Tibial artery (tissue), 4 donors: ENCODE results near the gene NOL9.

Source experiments
- DNase-seq, 2 donors: peaks; one replicate each; pipeline ENCODE4 v3.0.0-alpha.2; 2019
- H3K27ac ChIP-seq, 2 donors: fragments of 200-600 bp; sonication (generic) in 1 of 2; 1 replicate in 1 of 2; 2 replicates in 1 of 2; pipeline ENCODE4 v1.5.1; 2018 to 2019; ENCODE audit warnings: mild to moderate bottlenecking in 1 of 2
- H3K27me3 ChIP-seq, 2 donors: fragments of 200-600 bp; sonication (generic) in 1 of 2; one replicate each; pipeline versions ENCODE4 v1.5.1 to v1.6.0; 2016 to 2019
- H3K36me3 ChIP-seq, 3 donors: fragments of 200-600 bp; sonication (generic) in 2 of 3; one replicate each; pipeline ENCODE4 v1.5.1; 2016 to 2019; ENCODE audit warnings: mild to moderate bottlenecking in 2 of 3
- H3K4me1 ChIP-seq, 4 donors: fragments of 200-600 bp; sonication (generic) in 2 of 4; 1 replicate in 3 of 4; 2 replicates in 1 of 4; pipeline ENCODE4 v1.5.1; 2016 to 2019
- H3K4me3 ChIP-seq, 2 donors: fragments of 200-600 bp; sonication (generic) in 1 of 2; 1 replicate in 1 of 2; 2 replicates in 1 of 2; pipeline ENCODE4 v1.5.1; 2018 to 2019; ENCODE audit warnings: mild to moderate bottlenecking in 2 of 2
- H3K9me3 ChIP-seq, 3 donors: fragments of 200-600 bp; sonication (generic) in 1 of 3; one replicate each; pipeline ENCODE4 v1.5.1; 2016 to 2019
- CTCF ChIP-seq, 2 experiments: fragments of 200-600 bp in 1 of 2; fragments of 450-650 bp in 1 of 2; IDR thresholded peaks; one replicate each; pipeline ENCODE4 v1.5.1; 2017 to 2019; ENCODE audit warnings: antibody characterized with exemption in 2 of 2, mild to moderate bottlenecking in 1 of 2, moderate library complexity in 1 of 2
- intact Hi-C: fragments of 100-400 bp; cut with DNase I; formaldehyde crosslinking; loops from one replicate; pipeline ENCODE4 v1.15.0; 2023; ENCODE audit warnings: low total_unique reads

The NOL9 gene

GRCh38 chr1:6523566-6523965, 30.7 kb downstream of the NOL9 start:
- intact Hi-C loops, result no loop called here
- peaks cover 29 to 49% (median 49%) of the 10 kb centered on the region in 3 donors for H3K36me3 ChIP-seq
- H3K27me3 ChIP-seq, result no peaks in the 10 kb centered on the region
- no peak overlapping the region for H3K4me3 ChIP-seq
- H3K9me3 ChIP-seq, result no peaks in the 10 kb centered on the region
- DNase-seq, result no peak
- H3K27ac ChIP-seq, result no peak overlapping the region
- peaks cover 0 to 24% (median 21%) of the 10 kb centered on the region in 4 donors for H3K4me1 ChIP-seq
- TF ChIP-seq CTCF (IDR thresholded peaks at IDR 0.05), result peak; percentile 13 to 25

DNA sequence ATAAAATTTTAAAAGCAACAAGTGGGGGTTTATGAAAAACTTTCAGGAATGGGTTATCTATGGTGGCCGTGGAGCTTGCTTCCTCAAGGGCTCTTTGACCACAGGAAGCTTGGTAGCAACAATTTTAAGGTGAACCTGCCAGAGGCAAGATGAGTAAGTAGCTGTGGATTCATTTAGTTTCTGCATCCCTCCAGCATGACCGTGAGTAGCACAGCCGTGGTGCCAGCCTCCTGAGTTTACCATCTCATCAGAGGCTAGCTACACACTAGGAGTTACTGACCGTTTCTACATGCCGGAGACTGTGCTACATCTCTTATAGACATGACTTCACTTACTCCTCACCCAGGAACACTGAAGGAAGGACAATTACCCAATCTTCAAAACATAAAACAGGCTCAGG, 32.8 kb downstream of the NOL9 start:
- Histone ChIP-seq H3K4me1 (peaks cover 0 to 27% (median 22%) of the 10 kb centered on the region in 4 donors), H3K9me3 (no peaks in the 10 kb centered on the region), H3K27me3 (no peaks in the 10 kb centered on the region), H3K36me3 (peaks cover 15 to 31% (median 29%) of the 10 kb centered on the region in 3 donors), H3K4me3 (no peak overlapping the region), H3K27ac (no peak overlapping the region)
- intact Hi-C loops, result no loop called here
- DNase-seq, result no peak
- TF ChIP-seq CTCF (IDR thresholded peaks at IDR 0.05), result no peak

DNA sequence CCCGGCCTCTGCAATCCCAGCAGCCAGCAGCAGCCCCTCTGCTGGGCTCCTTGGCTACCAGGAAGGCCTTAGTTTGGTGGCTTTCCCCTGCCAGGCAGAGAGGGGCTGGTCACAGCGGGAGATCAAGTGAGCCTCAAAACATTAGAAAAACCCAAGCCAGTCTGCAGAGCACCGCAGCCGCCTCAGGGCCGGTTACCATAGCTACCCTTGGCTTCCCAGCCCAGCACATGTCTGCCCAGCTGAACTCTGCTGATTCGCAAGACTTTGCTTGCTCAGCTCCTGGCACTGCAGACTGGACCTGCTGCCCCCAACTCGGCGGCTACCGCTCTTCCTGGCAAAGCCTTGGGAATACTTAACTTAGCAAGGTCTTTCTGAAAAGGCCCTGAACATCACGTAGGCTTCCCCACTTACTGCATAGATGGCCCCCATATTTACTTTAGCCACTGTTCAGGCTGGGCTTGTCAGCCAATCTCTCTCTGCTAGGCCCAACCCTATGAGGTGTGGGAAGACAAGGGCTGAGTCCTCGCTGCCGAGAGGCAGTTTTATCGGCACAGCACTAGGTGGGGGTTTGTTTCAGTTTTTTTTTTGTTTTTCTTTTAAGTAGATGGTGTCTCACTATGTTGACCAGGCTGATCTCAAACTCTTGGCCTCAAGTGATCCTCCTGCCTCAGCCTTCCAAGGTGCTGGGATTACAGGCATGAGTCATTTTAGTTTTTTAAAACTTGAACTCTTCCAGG, 34.2 kb downstream of the NOL9 start:
- peak overlapping the region; percentile 16 to 63 for H3K27ac ChIP-seq
- intact Hi-C loops, result no loop called here

DNA sequence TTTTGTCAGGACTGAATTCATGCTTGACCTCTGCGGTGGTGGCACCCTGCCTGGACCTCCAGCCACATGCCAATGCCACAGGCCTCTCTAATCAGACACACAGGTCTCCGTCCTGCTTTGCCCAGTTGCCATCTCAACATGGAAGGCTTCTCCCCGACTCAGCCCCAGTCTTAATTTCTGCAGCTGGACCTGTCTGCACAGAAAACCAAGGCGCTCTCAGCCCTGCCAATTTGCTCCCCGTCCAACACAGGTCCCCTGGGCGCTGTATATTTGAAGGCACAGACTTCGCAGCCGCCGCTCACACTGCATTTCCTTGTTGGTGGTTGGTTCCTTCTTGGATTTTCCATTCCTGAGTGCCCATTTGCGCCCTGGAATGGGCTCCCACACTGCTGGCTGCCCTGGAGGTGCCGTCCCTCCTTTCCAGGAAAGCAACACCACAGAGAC, 34.8 kb downstream of the NOL9 start:
- intact Hi-C loops, result no loop called here
- peaks cover 0 to 12% (median 9%) of the 10 kb centered on the region in 3 donors for H3K36me3 ChIP-seq
- no peak overlapping the region for H3K4me3 ChIP-seq
- no peaks in the 10 kb centered on the region for H3K9me3 ChIP-seq
- TF ChIP-seq CTCF (IDR thresholded peaks at IDR 0.05), result no peak
- DNase-seq, result no peak
- peak overlapping the region; percentile 15 to 63 for H3K27ac ChIP-seq
- peaks cover 0 to 27% (median 22%) of the 10 kb centered on the region in 4 donors for H3K4me1 ChIP-seq
- no peaks in the 10 kb centered on the region for H3K27me3 ChIP-seq

More for the DNA sequence above, 34.2 kb downstream of the NOL9 start:
- Histone ChIP-seq H3K27me3 (no peaks in the 10 kb centered on the region), H3K4me1 (peaks cover 0 to 27% (median 22%) of the 10 kb centered on the region in 4 donors), H3K4me3 (no peak overlapping the region), H3K9me3 (no peaks in the 10 kb centered on the region), H3K36me3 (peaks cover 1 to 17% (median 15%) of the 10 kb centered on the region in 3 donors)
- no peak for TF ChIP-seq CTCF (IDR thresholded peaks at IDR 0.05)
- no peak for DNase-seq

DNA sequence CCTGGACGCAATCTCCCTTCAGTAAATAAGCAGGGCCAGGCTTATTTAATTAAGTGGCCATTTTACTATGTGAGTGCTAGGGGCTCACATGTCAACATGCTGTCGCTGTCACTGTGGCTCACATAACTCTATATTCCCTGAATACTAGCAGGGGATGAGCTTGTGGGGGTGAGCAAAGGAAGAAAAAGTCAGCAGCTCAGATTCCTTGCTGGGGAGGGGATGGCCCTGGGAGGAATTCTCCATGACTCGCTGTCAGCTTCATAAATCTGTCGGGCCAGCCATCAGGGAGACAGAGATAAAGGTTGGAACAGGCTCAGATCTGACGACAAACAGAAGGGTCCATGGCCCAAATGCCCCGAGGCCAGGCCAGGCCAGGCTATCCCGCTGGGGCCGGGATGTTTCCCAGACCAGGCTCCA, 36.9 kb downstream of the NOL9 start:
- no peak overlapping the region for H3K4me3 ChIP-seq
- TF ChIP-seq CTCF (IDR thresholded peaks at IDR 0.05), result no peak
- intact Hi-C loops, result no loop called here

More for the DNA sequence above, 36.9 kb downstream of the NOL9 start:
- H3K36me3 ChIP-seq, result peaks cover 0 to 5% (median 0%) of the 10 kb centered on the region in 3 donors
- no peaks in the 10 kb centered on the region for H3K9me3 ChIP-seq
- H3K27ac ChIP-seq, result no peak overlapping the region
- no peak for DNase-seq
- H3K27me3 ChIP-seq, result no peaks in the 10 kb centered on the region
- peaks cover 0 to 37% (median 22%) of the 10 kb centered on the region in 4 donors for H3K4me1 ChIP-seq
